ENCODE results near the gene PLEKHA6.

GRCh38 chr1:204225841-204226735 lies 133.6 kb downstream of the PLEKHA6 start:
- TF ChIP-seq POLR2A (IDR thresholded peaks at IDR 0.05): no peak
- TF ChIP-seq, protein P1, sequence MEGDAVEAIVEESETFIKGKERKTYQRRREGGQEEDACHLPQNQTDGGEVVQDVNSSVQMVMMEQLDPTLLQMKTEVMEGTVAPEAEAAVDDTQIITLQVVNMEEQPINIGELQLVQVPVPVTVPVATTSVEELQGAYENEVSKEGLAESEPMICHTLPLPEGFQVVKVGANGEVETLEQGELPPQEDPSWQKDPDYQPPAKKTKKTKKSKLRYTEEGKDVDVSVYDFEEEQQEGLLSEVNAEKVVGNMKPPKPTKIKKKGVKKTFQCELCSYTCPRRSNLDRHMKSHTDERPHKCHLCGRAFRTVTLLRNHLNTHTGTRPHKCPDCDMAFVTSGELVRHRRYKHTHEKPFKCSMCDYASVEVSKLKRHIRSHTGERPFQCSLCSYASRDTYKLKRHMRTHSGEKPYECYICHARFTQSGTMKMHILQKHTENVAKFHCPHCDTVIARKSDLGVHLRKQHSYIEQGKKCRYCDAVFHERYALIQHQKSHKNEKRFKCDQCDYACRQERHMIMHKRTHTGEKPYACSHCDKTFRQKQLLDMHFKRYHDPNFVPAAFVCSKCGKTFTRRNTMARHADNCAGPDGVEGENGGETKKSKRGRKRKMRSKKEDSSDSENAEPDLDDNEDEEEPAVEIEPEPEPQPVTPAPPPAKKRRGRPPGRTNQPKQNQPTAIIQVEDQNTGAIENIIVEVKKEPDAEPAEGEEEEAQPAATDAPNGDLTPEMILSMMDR (IDR thresholded peaks at IDR 0.05 in 8 of 11, conservative IDR thresholded peaks at IDR 0.05 in 3 of 11): no peak
